Neuronal stem cell (in vitro differentiated cells): Measurements from ENCODE around the gene P2RX3.
"Not testable (repeated sequence)": the region's sequence is repeated elsewhere in the genome, so short reads cannot be mapped to it uniquely, and the experiment has no call there.

ENCODE experiments used
- DNase-seq: peaks from one replicate; pipeline ENCODE4 v3.0.0-alpha.2; 2013; ENCODE audit warnings: low spot score
- H2AFZ ChIP-seq: one replicate; pipeline ENCODE4 v1.6.1; 2013; ENCODE audit warnings: mild to moderate bottlenecking, low read length, inconsistent platforms
- H2AK5ac ChIP-seq: 2 replicates; pipeline ENCODE4 v1.6.1; 2013; ENCODE audit warnings: low read depth, mild to moderate bottlenecking, inconsistent platforms, low read length, moderate library complexity, mixed read lengths
- H2BK120ac ChIP-seq: 2 replicates; pipeline ENCODE4 v1.6.1; 2013; ENCODE audit warnings: low read depth, mild to moderate bottlenecking, inconsistent platforms, low read length, moderate library complexity, mixed read lengths
- H2BK12ac ChIP-seq: one replicate; pipeline ENCODE4 v1.6.1; 2013; ENCODE audit warnings: low read length, inconsistent platforms
- H2BK15ac ChIP-seq: 2 replicates; pipeline ENCODE4 v1.6.1; 2013; ENCODE audit warnings: mild to moderate bottlenecking, low read length, inconsistent platforms, mixed read lengths
- H2BK5ac ChIP-seq: one replicate; pipeline ENCODE4 v1.6.1; 2013; ENCODE audit warnings: inconsistent platforms, mild to moderate bottlenecking, low read length, moderate library complexity
- H3K14ac ChIP-seq: one replicate; pipeline ENCODE4 v1.6.1; 2013; ENCODE audit warnings: low read length, inconsistent platforms
- H3K18ac ChIP-seq: 2 replicates; pipeline ENCODE4 v1.6.1; 2013; ENCODE audit warnings: low read length, inconsistent platforms
- H3K23ac ChIP-seq: 2 replicates; pipeline ENCODE4 v1.6.1; 2013; ENCODE audit warnings: low read depth, mild to moderate bottlenecking, mixed read lengths, low read length, inconsistent platforms; ENCODE audit not compliant: poor library complexity
- H3K27ac ChIP-seq: replicated peaks from 3 replicates; pipeline ENCODE4 v1.5.1; 2013; ENCODE audit warnings: low read length, inconsistent platforms
- H3K27me3 ChIP-seq, 3 experiments: 2 replicates each; pipeline ENCODE4 v1.6.1; 2013; ENCODE audit warnings: low read length in 3 of 3, mild to moderate bottlenecking in 2 of 3, inconsistent platforms in 1 of 3, low read depth in 1 of 3, mixed read lengths in 1 of 3, moderate library complexity in 1 of 3; ENCODE audit not compliant: control insufficient read depth in 3 of 3, insufficient read depth in 3 of 3
- H3K36me3 ChIP-seq, 2 donors: replicated peaks in 1 of 2; 2 replicates each; pipeline ENCODE4 v1.6.1; 2013; ENCODE audit warnings: low read length in 2 of 2; ENCODE audit not compliant: control insufficient read depth in 2 of 2, insufficient read depth in 2 of 2
- H3K4ac ChIP-seq: 2 replicates; pipeline ENCODE4 v1.6.1; 2013; ENCODE audit warnings: inconsistent platforms, mild to moderate bottlenecking, low read length, moderate library complexity
- H3K4me1 ChIP-seq, 2 donors: 1 replicate in 1 of 2; 2 replicates in 1 of 2; pipeline ENCODE4 v1.6.1; 2013; ENCODE audit warnings: low read length in 2 of 2, low read depth in 1 of 2; ENCODE audit not compliant: control insufficient read depth in 2 of 2, insufficient read depth in 1 of 2
- H3K4me2 ChIP-seq: one replicate; pipeline ENCODE4 v1.6.1; 2013; ENCODE audit warnings: mild to moderate bottlenecking, low read length, inconsistent platforms; ENCODE audit not compliant: insufficient read depth, poor library complexity, severe bottlenecking
- H3K4me3 ChIP-seq, 2 donors: 2 replicates each; pipeline ENCODE4 v1.5.1; 2013; ENCODE audit warnings: low read length in 2 of 2, mild to moderate bottlenecking in 2 of 2, inconsistent platforms in 1 of 2, moderate library complexity in 1 of 2
- H3K79me1 ChIP-seq: one replicate; pipeline ENCODE4 v1.6.1; 2013; ENCODE audit warnings: low read depth, mild to moderate bottlenecking, inconsistent platforms, low read length, moderate library complexity
- H3K9ac ChIP-seq: one replicate; pipeline ENCODE4 v1.6.1; 2013; ENCODE audit warnings: mild to moderate bottlenecking, low read depth, low read length, inconsistent platforms; ENCODE audit not compliant: poor library complexity
- H3K9me3 ChIP-seq, 2 donors: replicated peaks in 1 of 2; 2 replicates each; pipeline versions ENCODE3 to v1.6.1; 2013; ENCODE audit warnings: low read length in 2 of 2, mild to moderate bottlenecking in 2 of 2, inconsistent platforms in 1 of 2, low read depth in 1 of 2, mixed read lengths in 1 of 2, moderate library complexity in 1 of 2; ENCODE audit not compliant: control insufficient read depth in 2 of 2, insufficient read depth in 1 of 2
- H4K8ac ChIP-seq: one replicate; pipeline ENCODE4 v1.6.1; 2013; ENCODE audit warnings: low read depth, mild to moderate bottlenecking, inconsistent platforms, low read length, moderate library complexity
- H4K91ac ChIP-seq: one replicate; pipeline ENCODE4 v1.6.1; 2013; ENCODE audit warnings: low read length, low read depth, mild to moderate bottlenecking, inconsistent platforms; ENCODE audit not compliant: poor library complexity
- WGBS, 2 donors: extraction: QIAGEN DNeasy Blood & Tissue Kit; methylation state at CpG; one replicate each; pipeline ENCODE4 v1.1.7; 2013; ENCODE audit warnings: missing lambda C conversion rate in 2 of 2, mixed read lengths in 1 of 2; ENCODE audit not compliant: insufficient read length in 2 of 2, insufficient replicate concordance in 1 of 2; ENCODE audit errors: extremely low coverage in 2 of 2; 5-methylcytosine and 5-hydroxymethylcytosine counted together

Gene P2RX3

DNA sequence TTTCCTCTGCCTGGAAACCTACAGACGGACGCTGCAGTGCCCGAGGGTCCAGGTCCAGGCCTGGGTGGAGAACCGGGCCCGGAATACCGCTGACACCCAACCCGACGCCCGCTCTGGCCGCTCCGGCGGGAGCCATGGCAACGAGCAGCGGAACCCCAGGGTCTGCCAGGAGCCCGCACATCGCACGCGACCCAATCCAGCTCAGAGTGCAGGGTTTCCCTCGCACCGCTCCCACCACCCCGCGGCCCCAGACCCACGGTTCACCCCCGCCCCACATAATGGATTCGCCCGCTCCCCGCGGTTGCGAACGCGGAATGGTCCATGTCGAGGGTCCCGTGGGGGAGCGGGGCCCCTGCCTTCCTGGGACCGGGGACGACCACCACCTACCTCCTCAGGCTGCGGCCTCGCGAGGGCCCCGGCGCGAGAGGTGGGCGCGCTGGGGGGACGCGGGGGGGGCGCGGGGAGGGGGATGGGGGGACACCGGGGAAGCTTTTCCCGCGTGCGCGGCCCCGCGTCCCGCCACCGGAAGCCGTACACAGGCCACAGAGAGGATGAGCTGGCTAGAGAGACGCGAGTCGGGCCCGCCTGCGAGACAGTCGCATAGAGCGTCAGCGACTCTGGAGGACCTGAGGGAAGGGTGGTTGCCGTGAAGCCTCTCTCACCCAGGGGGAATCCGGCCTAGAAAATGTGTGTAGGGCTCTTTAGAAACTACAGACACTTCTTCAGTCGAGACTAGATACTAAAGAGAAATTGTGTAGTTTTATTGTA, 2.6 kb upstream of the P2RX3 start, which contains the start of gene SSRP1:
Gene SSRP1, minus strand, starts transcription at position 550 of the 768 bp plus-strand sequence. CDS start 771 bp downstream, outside the sequence.
- peak within 1 kb of the TSS; percentile 0 for H2AK5ac ChIP-seq
- no peak within 1 kb of the TSS for H3K23ac ChIP-seq
- H2BK12ac ChIP-seq = no peak within 1 kb of the TSS
- no peaks in the 10 kb centered on the region for H3K9me3 ChIP-seq
- no peaks in the 10 kb centered on the region for H3K27me3 ChIP-seq
- H3K36me3 ChIP-seq = peaks cover 36 to 41% of the 10 kb centered on the region in 2 donors
- H3K9ac ChIP-seq = peak within 1 kb of the TSS; percentile 96
- no peak within 1 kb of the TSS for H2BK5ac ChIP-seq
- no peak within 1 kb of the TSS for H3K14ac ChIP-seq
- peaks cover 28 to 36% of the 10 kb centered on the region in 2 donors for H3K4me1 ChIP-seq
- H2AFZ ChIP-seq = peak within 1 kb of the TSS; percentile 89
- H2BK120ac ChIP-seq = no peak within 1 kb of the TSS
- DNase-seq = peak; percentile 73
- H3K79me1 ChIP-seq = peaks cover 12% of the 10 kb centered on the region
- no CpG with 5 or more reads among the region's 69 CpGs for WGBS, 2 donors
- peak within 1 kb of the TSS; percentile 15 for H3K27ac ChIP-seq
- H2BK15ac ChIP-seq = no peak within 1 kb of the TSS
- peak within 1 kb of the TSS; percentile 91 for H3K18ac ChIP-seq
- peak within 1 kb of the TSS; percentile 84 for H3K4me2 ChIP-seq
- H3K4me3 ChIP-seq = peak within 1 kb of the TSS; percentile 74 to 82
- no peak within 1 kb of the TSS for H4K91ac ChIP-seq
- H3K4ac ChIP-seq = no peak within 1 kb of the TSS
- H4K8ac ChIP-seq = no peak within 1 kb of the TSS

- H3K4ac ChIP-seq = no peak overlapping the region
- peaks cover 28 to 38% of the 10 kb centered on the region in 2 donors for H3K4me1 ChIP-seq
- H2BK120ac ChIP-seq = no peak overlapping the region
- H2AK5ac ChIP-seq = no peak overlapping the region
- H3K4me3 ChIP-seq = peak overlapping the region; percentile 46 to 74
- H3K36me3 ChIP-seq = peaks cover 30 to 35% of the 10 kb centered on the region in 2 donors
- no peak overlapping the region for H4K91ac ChIP-seq
- H3K27me3 ChIP-seq = no peaks in the 10 kb centered on the region
- H4K8ac ChIP-seq = no peak overlapping the region
- peak overlapping the region; percentile 89 for H2AFZ ChIP-seq
- H3K9ac ChIP-seq = no peak overlapping the region
- WGBS, 2 donors = no CpG with 5 or more reads among the region's 12 CpGs
- H3K79me1 ChIP-seq = peaks cover 11% of the 10 kb centered on the region
- H2BK15ac ChIP-seq = no peak overlapping the region
- H2BK12ac ChIP-seq = no peak overlapping the region
- peak overlapping the region; percentile 32 for H3K4me2 ChIP-seq
- H3K9me3 ChIP-seq = no peaks in the 10 kb centered on the region
- peak overlapping the region; percentile 15 for H3K27ac ChIP-seq
- no peak overlapping the region for H2BK5ac ChIP-seq
- no peak overlapping the region for H3K14ac ChIP-seq
- no peak overlapping the region for H3K18ac ChIP-seq
- no peak overlapping the region for H3K23ac ChIP-seq
- DNase-seq = no peak
Measured at GRCh38 chr11:57336111-57336666, 2.0 kb upstream of the P2RX3 start.

DNA sequence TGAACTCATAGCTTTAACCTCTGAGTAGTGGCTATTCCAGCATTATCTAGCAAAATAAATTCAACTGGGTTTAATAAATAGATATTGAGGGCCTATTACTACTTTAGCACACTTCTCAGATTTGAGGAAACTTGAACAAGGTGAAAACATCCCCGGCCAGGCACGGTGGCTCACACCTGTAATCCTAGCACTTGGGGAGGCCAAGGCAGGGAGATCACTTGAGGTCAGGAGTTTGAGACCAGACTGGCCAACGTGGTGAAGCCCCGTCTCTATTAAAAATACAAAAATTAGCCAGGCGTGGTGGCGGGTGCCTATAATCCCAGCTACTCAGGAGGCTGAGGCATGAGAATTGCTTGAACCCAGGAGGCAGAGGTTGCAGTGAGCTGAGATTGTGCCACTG, 1.3 kb upstream of the P2RX3 start:
- H3K4me2 ChIP-seq, H2BK120ac ChIP-seq, H3K23ac ChIP-seq, H3K18ac ChIP-seq, H4K8ac ChIP-seq, H2AFZ ChIP-seq, H3K14ac ChIP-seq, H2BK5ac ChIP-seq, H3K4ac ChIP-seq, H3K4me3 ChIP-seq, DNase-seq, H3K27ac ChIP-seq, H3K9ac ChIP-seq, H2BK15ac ChIP-seq, H3K9me3 ChIP-seq, H4K91ac ChIP-seq, H2BK12ac ChIP-seq, H2AK5ac ChIP-seq, H3K27me3 ChIP-seq: not testable (repeated sequence)
- Histone ChIP-seq H3K79me1 (peaks cover 11% of the 10 kb centered on the region), H3K4me1 (peaks cover 28 to 38% of the 10 kb centered on the region in 2 donors), H3K36me3 (peaks cover 25 to 28% of the 10 kb centered on the region in 2 donors)
- no CpG with 5 or more reads among the region's 6 CpGs for WGBS, 2 donors

GRCh38 chr11:57339328-57339727, 1.2 kb downstream of the P2RX3 start:
- Histone ChIP-seq H2AK5ac (no peak overlapping the region), H3K9ac (peak overlapping the region; percentile 51), H3K27ac (no peak overlapping the region), H3K79me1 (peaks cover 5% of the 10 kb centered on the region), H2AFZ (peak overlapping the region; percentile 74), H2BK15ac (peak overlapping the region; percentile 39), H3K4me3 (no peak overlapping the region), H4K8ac (no peak overlapping the region), H3K4me1 (peaks cover 32 to 39% of the 10 kb centered on the region in 2 donors), H4K91ac (peak overlapping the region; percentile 11), H3K14ac (no peak overlapping the region), H3K18ac (no peak overlapping the region), H3K4ac (no peak overlapping the region), H3K36me3 (peaks cover 3% of the 10 kb centered on the region in 2 donors), H3K27me3 (no peaks in the 10 kb centered on the region), H2BK120ac (no peak overlapping the region), H3K4me2 (no peak overlapping the region), H3K23ac (no peak overlapping the region), H2BK5ac (no peak overlapping the region), H3K9me3 (no peaks in the 10 kb centered on the region), H2BK12ac (peak overlapping the region; percentile 18)
- DNase-seq = no peak
- no CpG with 5 or more reads among the region's 5 CpGs for WGBS, 2 donors
